ENCODE results near the gene ITFG1.
"Not testable (repeated sequence)": the region's sequence is repeated elsewhere in the genome, so short reads cannot be mapped to it uniquely, and the experiment has no call there.

Gene ITFG1

DNA sequence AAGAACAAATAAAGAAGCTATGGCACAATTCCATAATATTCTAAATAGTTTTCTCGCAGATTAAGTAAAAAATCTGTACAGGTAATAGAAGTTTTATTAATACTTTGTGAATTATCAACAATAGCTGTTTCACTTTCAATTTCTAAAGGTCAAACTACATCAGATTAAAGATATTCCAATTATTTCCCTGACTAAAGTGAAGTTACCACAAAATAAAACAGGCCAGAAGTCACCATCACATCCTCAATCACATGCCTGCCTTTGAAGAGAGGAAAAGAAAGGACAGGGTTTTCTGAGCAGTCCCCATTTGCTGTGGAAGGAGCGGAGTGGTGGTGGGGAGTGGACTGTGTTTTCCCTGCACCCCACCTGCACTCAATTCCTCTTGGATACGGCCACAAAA, 11.1 kb downstream of the ITFG1 start:
- no peaks in the 10 kb centered on the region for H3K4me1 ChIP-seq (ENCODE audit: control insufficient read depth, low read length)
- no peak overlapping the region for H3K27ac ChIP-seq (ENCODE audit: low read depth, low read length)
- no peaks in the 10 kb centered on the region for H3K27me3 ChIP-seq (ENCODE audit: control insufficient read depth, low read length)
- H3K9me3 ChIP-seq (ENCODE audit: control insufficient read depth, insufficient read depth, low read length): no peaks in the 10 kb centered on the region
- H3K9me2 ChIP-seq (replicated peaks; ENCODE audit: control insufficient read depth, low read length): no peaks in the 10 kb centered on the region
- H4K20me1 ChIP-seq (ENCODE audit: control insufficient read depth, insufficient read depth, low read depth, low read length): no peaks in the 10 kb centered on the region
- H3K4me2 ChIP-seq (ENCODE audit: low read length): no peak overlapping the region
- no peaks in the 10 kb centered on the region for H3F3A ChIP-seq (ENCODE audit: control insufficient read depth, insufficient read depth)
- H3K79me2 ChIP-seq (ENCODE audit: control insufficient read depth, low read length): peaks cover 4% of the 10 kb centered on the region
- peaks cover 81% of the 10 kb centered on the region for H3K36me3 ChIP-seq (ENCODE audit: control insufficient read depth, low read length)
- TF ChIP-seq CTCF (IDR thresholded peaks at IDR 0.05; ENCODE audit: low read depth, low read length, poor library complexity, severe bottlenecking): no peak
- TF ChIP-seq EZH2phosphoT487 (IDR thresholded peaks at IDR 0.05; ENCODE audit: borderline replicate concordance, low read length): no peak
- no peak overlapping the region for H3K4me3 ChIP-seq (ENCODE audit: low read length)

DNA sequence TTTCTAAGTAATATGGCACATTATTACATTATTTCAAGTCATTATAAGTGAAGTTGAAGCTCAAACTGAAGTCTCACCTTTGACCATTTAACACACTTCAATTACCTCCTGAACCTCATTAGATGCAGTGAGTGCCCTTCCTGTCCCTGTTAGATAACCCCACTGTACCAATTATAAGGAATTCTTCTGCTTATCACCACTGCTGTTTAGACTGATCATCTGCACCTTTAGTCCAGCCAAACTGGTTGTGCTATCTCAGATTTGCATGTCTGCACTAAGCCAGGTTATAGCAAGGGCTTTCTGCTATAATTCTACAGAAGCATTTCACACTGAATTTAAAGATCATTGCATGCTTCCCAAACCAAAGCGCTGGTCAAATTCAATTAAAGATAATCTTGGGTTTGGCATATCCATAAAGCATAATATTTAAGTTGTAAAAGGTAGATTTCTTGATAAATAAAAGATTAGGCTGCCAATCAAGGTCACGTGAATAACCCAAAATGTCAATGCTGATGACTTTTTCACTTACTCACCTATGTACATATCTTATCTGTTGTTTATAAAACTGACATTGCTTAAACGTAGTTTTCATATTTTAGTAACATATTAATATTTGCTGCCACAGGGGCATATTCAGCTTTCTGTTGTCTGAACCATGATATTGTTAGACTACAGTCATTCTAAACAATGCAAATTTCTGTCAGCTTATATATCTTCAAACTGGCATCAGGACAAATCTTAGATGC, 11.9 kb downstream of the ITFG1 start:
- no peak overlapping the region for H3K27ac ChIP-seq (ENCODE audit: low read depth, low read length)
- H3K9me3 ChIP-seq (ENCODE audit: control insufficient read depth, insufficient read depth, low read length): no peaks in the 10 kb centered on the region
- no peaks in the 10 kb centered on the region for H3K27me3 ChIP-seq (ENCODE audit: control insufficient read depth, low read length)
- H4K20me1 ChIP-seq (ENCODE audit: control insufficient read depth, insufficient read depth, low read depth, low read length): no peaks in the 10 kb centered on the region
- H3K4me2 ChIP-seq (ENCODE audit: low read length): no peak overlapping the region
- peaks cover 4% of the 10 kb centered on the region; the same call in 1 of the 2 replicates for H3K79me2 ChIP-seq (ENCODE audit: control insufficient read depth, low read length)
- no peaks in the 10 kb centered on the region for H3F3A ChIP-seq (ENCODE audit: control insufficient read depth, insufficient read depth)
- TF ChIP-seq CTCF (IDR thresholded peaks at IDR 0.05; ENCODE audit: low read depth, low read length, poor library complexity, severe bottlenecking) (no peak), EZH2phosphoT487 (IDR thresholded peaks at IDR 0.05; ENCODE audit: borderline replicate concordance, low read length) (no peak)
- no peak overlapping the region for H3K4me3 ChIP-seq (ENCODE audit: low read length)
- H3K4me1 ChIP-seq (ENCODE audit: control insufficient read depth, low read length): no peaks in the 10 kb centered on the region
- no peaks in the 10 kb centered on the region for H3K9me2 ChIP-seq (replicated peaks; ENCODE audit: control insufficient read depth, low read length)
- peaks cover 77% of the 10 kb centered on the region for H3K36me3 ChIP-seq (ENCODE audit: control insufficient read depth, low read length)

- H3F3A ChIP-seq (ENCODE audit: control insufficient read depth, insufficient read depth): no peaks in the 10 kb centered on the region
- H3K9me3 ChIP-seq (ENCODE audit: control insufficient read depth, insufficient read depth, low read length): no peaks in the 10 kb centered on the region
- peaks cover 54% of the 10 kb centered on the region for H3K36me3 ChIP-seq (ENCODE audit: control insufficient read depth, low read length)
- no peaks in the 10 kb centered on the region for H3K27me3 ChIP-seq (ENCODE audit: control insufficient read depth, low read length)
- no peaks in the 10 kb centered on the region for H3K4me1 ChIP-seq (ENCODE audit: control insufficient read depth, low read length)
- H4K20me1 ChIP-seq (ENCODE audit: control insufficient read depth, insufficient read depth, low read depth, low read length): no peaks in the 10 kb centered on the region
- TF ChIP-seq EZH2phosphoT487 (IDR thresholded peaks at IDR 0.05; ENCODE audit: borderline replicate concordance, low read length): no peak
- TF ChIP-seq CTCF (IDR thresholded peaks at IDR 0.05; ENCODE audit: low read depth, low read length, poor library complexity, severe bottlenecking): no peak
- no peak overlapping the region for H3K4me3 ChIP-seq (ENCODE audit: low read length)
- no peak overlapping the region for H3K27ac ChIP-seq (ENCODE audit: low read depth, low read length)
- no peak overlapping the region for H3K4me2 ChIP-seq (ENCODE audit: low read length)
- no peaks in the 10 kb centered on the region for H3K9me2 ChIP-seq (replicated peaks; ENCODE audit: control insufficient read depth, low read length)
- H3K79me2 ChIP-seq (ENCODE audit: control insufficient read depth, low read length): peaks cover 4% of the 10 kb centered on the region; the same call in 1 of the 2 replicates
These were observed 14.4 kb downstream of the ITFG1 start for GRCh38 chr16:47446431-47446830.

GRCh38 chr16:47442884-47443283, 18.0 kb downstream of the ITFG1 start:
- H3K9me2 ChIP-seq (replicated peaks; ENCODE audit: control insufficient read depth, low read length); H3K27ac ChIP-seq (ENCODE audit: low read depth, low read length); H3K4me1 ChIP-seq (ENCODE audit: control insufficient read depth, low read length); H3F3A ChIP-seq (ENCODE audit: control insufficient read depth, insufficient read depth); H3K27me3 ChIP-seq (ENCODE audit: control insufficient read depth, low read length); H3K4me3 ChIP-seq (ENCODE audit: low read length); H3K79me2 ChIP-seq (ENCODE audit: control insufficient read depth, low read length); H4K20me1 ChIP-seq (ENCODE audit: control insufficient read depth, insufficient read depth, low read depth, low read length); H3K4me2 ChIP-seq (ENCODE audit: low read length); H3K9me3 ChIP-seq (ENCODE audit: control insufficient read depth, insufficient read depth, low read length): not testable (repeated sequence)
- peaks cover 23% of the 10 kb centered on the region for H3K36me3 ChIP-seq (ENCODE audit: control insufficient read depth, low read length)

- H3K4me2 ChIP-seq (ENCODE audit: low read length); H3K36me3 ChIP-seq (ENCODE audit: control insufficient read depth, low read length); H3F3A ChIP-seq (ENCODE audit: control insufficient read depth, insufficient read depth); H3K9me2 ChIP-seq (replicated peaks; ENCODE audit: control insufficient read depth, low read length); H3K79me2 ChIP-seq (ENCODE audit: control insufficient read depth, low read length); H3K27ac ChIP-seq (ENCODE audit: low read depth, low read length); H3K9me3 ChIP-seq (ENCODE audit: control insufficient read depth, insufficient read depth, low read length); H3K4me3 ChIP-seq (ENCODE audit: low read length); H4K20me1 ChIP-seq (ENCODE audit: control insufficient read depth, insufficient read depth, low read depth, low read length); H3K4me1 ChIP-seq (ENCODE audit: control insufficient read depth, low read length); H3K27me3 ChIP-seq (ENCODE audit: control insufficient read depth, low read length): not testable (repeated sequence)
These were observed 20.8 kb downstream of the ITFG1 start for GRCh38 chr16:47440066-47440465.

DNA sequence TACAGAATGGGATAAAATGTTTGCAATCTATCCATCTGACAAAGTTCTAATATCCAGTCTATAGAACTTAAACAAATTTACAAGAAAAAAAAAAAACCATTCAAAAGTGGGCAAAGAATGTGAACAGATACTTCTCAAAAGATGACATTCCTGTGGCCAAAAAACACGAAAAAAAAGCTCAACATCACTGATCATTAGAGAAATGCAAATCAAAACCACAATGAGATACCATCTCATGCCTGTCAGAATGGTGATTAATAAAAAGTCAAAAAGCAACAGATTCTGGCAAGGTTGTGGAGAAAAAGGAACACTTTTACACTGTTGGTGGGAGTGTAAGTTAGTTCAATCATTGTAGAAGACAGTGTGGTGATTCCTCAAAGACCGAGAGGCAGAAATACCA, 26.6 kb downstream of the ITFG1 start:
- H3F3A ChIP-seq (ENCODE audit: control insufficient read depth, insufficient read depth); H3K27me3 ChIP-seq (ENCODE audit: control insufficient read depth, low read length); H3K9me2 ChIP-seq (replicated peaks; ENCODE audit: control insufficient read depth, low read length); H3K4me3 ChIP-seq (ENCODE audit: low read length); H4K20me1 ChIP-seq (ENCODE audit: control insufficient read depth, insufficient read depth, low read depth, low read length); H3K4me1 ChIP-seq (ENCODE audit: control insufficient read depth, low read length); H3K9me3 ChIP-seq (ENCODE audit: control insufficient read depth, insufficient read depth, low read length); H3K27ac ChIP-seq (ENCODE audit: low read depth, low read length): not testable (repeated sequence)
- peaks cover 19% of the 10 kb centered on the region for H3K79me2 ChIP-seq (ENCODE audit: control insufficient read depth, low read length)
- peaks cover 10% of the 10 kb centered on the region for H3K36me3 ChIP-seq (ENCODE audit: control insufficient read depth, low read length)
- 0 out of 2 replicates have a peak overlapping the region, but pooled peaks have one; percentile 20 for H3K4me2 ChIP-seq (ENCODE audit: low read length)
